Measurements from ENCODE around the gene CA10. TPM values are rescaled to one million over a fixed set of nuclear protein-coding genes. Genes with fewer than 3 reads are reported as not detected.

Gene CA10
- total RNA-seq, 1 experiment from 2014 or later, result 0.31 TPM

- Histone ChIP-seq H3K27me3 (ENCODE audit: control insufficient read depth, insufficient read depth, low read length) (no peaks in the 10 kb centered on the region), H3K4me3 (ENCODE audit: insufficient read depth, low read depth, low read length) (no peak overlapping the region), H3K36me3 (replicated peaks; ENCODE audit: control insufficient read depth, insufficient read depth, low read length) (no peaks in the 10 kb centered on the region)
- DNase-seq, result peak; percentile 27
These were observed 504.6 kb downstream of the CA10 start for GRCh38 chr17:51653878-51654277.

- H3K27me3 ChIP-seq (ENCODE audit: control insufficient read depth, insufficient read depth, low read length), result no peaks in the 10 kb centered on the region
- H3K4me3 ChIP-seq (ENCODE audit: insufficient read depth, low read depth, low read length), result no peak overlapping the region
- H3K36me3 ChIP-seq (replicated peaks; ENCODE audit: control insufficient read depth, insufficient read depth, low read length), result no peaks in the 10 kb centered on the region
- DNase-seq, result no peak
These were observed 506.0 kb downstream of the CA10 start for GRCh38 chr17:51652529-51652928.

- H3K27me3 ChIP-seq (ENCODE audit: control insufficient read depth, insufficient read depth, low read length), result no peaks in the 10 kb centered on the region
- DNase-seq, result no peak
- no peaks in the 10 kb centered on the region for H3K36me3 ChIP-seq (replicated peaks; ENCODE audit: control insufficient read depth, insufficient read depth, low read length)
- no peak overlapping the region for H3K4me3 ChIP-seq (ENCODE audit: insufficient read depth, low read depth, low read length)
These were observed 506.8 kb downstream of the CA10 start for GRCh38 chr17:51651513-51652298.

GRCh38 chr17:51650772-51651171, 507.7 kb downstream of the CA10 start:
- no peaks in the 10 kb centered on the region for H3K27me3 ChIP-seq (ENCODE audit: control insufficient read depth, insufficient read depth, low read length)
- no peak for DNase-seq
- no peak overlapping the region for H3K4me3 ChIP-seq (ENCODE audit: insufficient read depth, low read depth, low read length)
- no peaks in the 10 kb centered on the region for H3K36me3 ChIP-seq (replicated peaks; ENCODE audit: control insufficient read depth, insufficient read depth, low read length)

- no peaks in the 10 kb centered on the region for H3K27me3 ChIP-seq (ENCODE audit: control insufficient read depth, insufficient read depth, low read length)
- H3K4me3 ChIP-seq (ENCODE audit: insufficient read depth, low read depth, low read length), result no peak overlapping the region
- DNase-seq, result no peak
- H3K36me3 ChIP-seq (replicated peaks; ENCODE audit: control insufficient read depth, insufficient read depth, low read length), result no peaks in the 10 kb centered on the region
These were observed 508.3 kb downstream of the CA10 start for GRCh38 chr17:51650202-51650601.

- Histone ChIP-seq H3K36me3 (replicated peaks; ENCODE audit: control insufficient read depth, insufficient read depth, low read length) (no peaks in the 10 kb centered on the region), H3K27me3 (ENCODE audit: control insufficient read depth, insufficient read depth, low read length) (no peaks in the 10 kb centered on the region), H3K4me3 (ENCODE audit: insufficient read depth, low read depth, low read length) (no peak overlapping the region)
- no peak for DNase-seq
These were observed 510.7 kb downstream of the CA10 start for GRCh38 chr17:51647826-51648225.

- H3K27me3 ChIP-seq (ENCODE audit: control insufficient read depth, insufficient read depth, low read length), result no peaks in the 10 kb centered on the region
- H3K36me3 ChIP-seq (replicated peaks; ENCODE audit: control insufficient read depth, insufficient read depth, low read length), result no peaks in the 10 kb centered on the region
- no peak overlapping the region for H3K4me3 ChIP-seq (ENCODE audit: insufficient read depth, low read depth, low read length)
- DNase-seq, result no peak
These were observed 511.4 kb downstream of the CA10 start for GRCh38 chr17:51647067-51647466.

- Histone ChIP-seq H3K27me3 (ENCODE audit: control insufficient read depth, insufficient read depth, low read length) (no peaks in the 10 kb centered on the region), H3K36me3 (replicated peaks; ENCODE audit: control insufficient read depth, insufficient read depth, low read length) (no peaks in the 10 kb centered on the region), H3K4me3 (ENCODE audit: insufficient read depth, low read depth, low read length) (no peak overlapping the region)
- no peak for DNase-seq
These were observed 512.0 kb downstream of the CA10 start for GRCh38 chr17:51646539-51646938.

- Histone ChIP-seq H3K27me3 (ENCODE audit: control insufficient read depth, insufficient read depth, low read length) (no peaks in the 10 kb centered on the region), H3K36me3 (replicated peaks; ENCODE audit: control insufficient read depth, insufficient read depth, low read length) (no peaks in the 10 kb centered on the region), H3K4me3 (ENCODE audit: insufficient read depth, low read depth, low read length) (no peak overlapping the region)
- DNase-seq, result no peak
These were observed 513.5 kb downstream of the CA10 start for GRCh38 chr17:51645056-51645455.

- no peak overlapping the region for H3K4me3 ChIP-seq (ENCODE audit: insufficient read depth, low read depth, low read length)
- H3K36me3 ChIP-seq (replicated peaks; ENCODE audit: control insufficient read depth, insufficient read depth, low read length), result no peaks in the 10 kb centered on the region
- no peak for DNase-seq
- H3K27me3 ChIP-seq (ENCODE audit: control insufficient read depth, insufficient read depth, low read length), result no peaks in the 10 kb centered on the region
These were observed 514.6 kb downstream of the CA10 start for GRCh38 chr17:51643702-51644490.

GRCh38 chr17:51642029-51642428, 516.5 kb downstream of the CA10 start:
- H3K36me3 ChIP-seq (replicated peaks; ENCODE audit: control insufficient read depth, insufficient read depth, low read length), result no peaks in the 10 kb centered on the region
- DNase-seq, result no peak
- H3K4me3 ChIP-seq (ENCODE audit: insufficient read depth, low read depth, low read length), result no peak overlapping the region
- H3K27me3 ChIP-seq (ENCODE audit: control insufficient read depth, insufficient read depth, low read length), result no peaks in the 10 kb centered on the region

GRCh38 chr17:51640108-51640622, 518.3 kb downstream of the CA10 start:
- H3K4me3 ChIP-seq (ENCODE audit: insufficient read depth, low read depth, low read length), result no peak overlapping the region
- no peaks in the 10 kb centered on the region for H3K36me3 ChIP-seq (replicated peaks; ENCODE audit: control insufficient read depth, insufficient read depth, low read length)
- H3K27me3 ChIP-seq (ENCODE audit: control insufficient read depth, insufficient read depth, low read length), result no peaks in the 10 kb centered on the region
- DNase-seq, result peak; percentile 24

- no peak for DNase-seq
- Histone ChIP-seq H3K36me3 (replicated peaks; ENCODE audit: control insufficient read depth, insufficient read depth, low read length) (no peaks in the 10 kb centered on the region), H3K4me3 (ENCODE audit: insufficient read depth, low read depth, low read length) (no peak overlapping the region), H3K27me3 (ENCODE audit: control insufficient read depth, insufficient read depth, low read length) (no peaks in the 10 kb centered on the region)
These were observed 519.5 kb downstream of the CA10 start for GRCh38 chr17:51638971-51639370.

- peak; percentile 33 for DNase-seq
- Histone ChIP-seq H3K36me3 (replicated peaks; ENCODE audit: control insufficient read depth, insufficient read depth, low read length) (no peaks in the 10 kb centered on the region), H3K4me3 (ENCODE audit: insufficient read depth, low read depth, low read length) (no peak overlapping the region), H3K27me3 (ENCODE audit: control insufficient read depth, insufficient read depth, low read length) (no peaks in the 10 kb centered on the region)
These were observed 522.2 kb downstream of the CA10 start for GRCh38 chr17:51636291-51636690.

GRCh38 chr17:51630101-51630671, 528.3 kb downstream of the CA10 start:
- DNase-seq, result no peak
- Histone ChIP-seq H3K4me3 (ENCODE audit: insufficient read depth, low read depth, low read length) (no peak overlapping the region), H3K36me3 (replicated peaks; ENCODE audit: control insufficient read depth, insufficient read depth, low read length) (no peaks in the 10 kb centered on the region), H3K27me3 (ENCODE audit: control insufficient read depth, insufficient read depth, low read length) (no peaks in the 10 kb centered on the region)
